Body of pancreas (tissue), 4 donors: ENCODE results near the gene SPIRE1.

Experiments used
- CTCF ChIP-seq, 7 experiments: fragments of 450-650 bp in 4 of 7; fragments of 200-600 bp in 3 of 7; sonication (generic) in 3 of 7; IDR thresholded peaks; one replicate each; pipeline ENCODE4 v1.5.1; 2016 to 2019; ENCODE audit warnings: antibody characterized with exemption in 7 of 7
- POLR2A ChIP-seq, 3 donors: fragments of 450-650 bp; IDR thresholded peaks; one replicate each; pipeline ENCODE4 v1.6.1; 2016; ENCODE audit warnings: antibody characterized with exemption in 3 of 3, mild to moderate bottlenecking in 2 of 3

- TF ChIP-seq POLR2A (IDR thresholded peaks at IDR 0.05) (no peak), CTCF (IDR thresholded peaks at IDR 0.05) (no peak)
Measured at GRCh38 chr18:12692206-12692605, 34.3 kb upstream of the SPIRE1 start.
